PC-3 (cell line): ENCODE measurements around the gene ZMIZ1. TPM values are rescaled to one million over a fixed set of nuclear protein-coding genes. Genes with fewer than 3 reads are reported as not detected.

Experiments used
- ATAC-seq: fragments of 200-7000 bp; cut with Tn5 transposase; 2 replicates; pipeline ENCODE4 v1.9.1; 2020; ENCODE audit warnings: mild to moderate bottlenecking, moderate library complexity
- BruUV-seq: library from RNA; stranded (reverse); fragments of 400-500 nt; replicated peaks from 2 replicates; lab custom pipeline; 2021; lab: Mats Ljungman, UMichigan
- CTCF ChIA-PET: fragments of 300-600 bp; sonication (Branson Sonifier 250); formaldehyde crosslinking; loops from one replicate; lab custom pipeline; 2022; ENCODE audit warnings: antibody characterized with exemption; lab: Charles Lee
- POLR2A ChIA-PET: fragments of 300-600 bp; sonication (Branson Sonifier 250); formaldehyde crosslinking; loops from one replicate; lab custom pipeline; 2022; ENCODE audit warnings: antibody characterized with exemption; ENCODE audit not compliant: unreplicated experiment; lab: Charles Lee
- DNase-seq: peaks from one replicate; pipeline ENCODE4 v3.0.0-alpha.2; 2015
- H2AFZ ChIP-seq: fragments of 300-600 bp; sonication (generic); 2 replicates; pipeline ENCODE4 v1.6.0; 2016; ENCODE audit warnings: antibody characterized with exemption, low read length
- H3F3A ChIP-seq: fragments of 300-600 bp; sonication (generic); one replicate; pipeline ENCODE4 v1.6.0; 2017; ENCODE audit warnings: antibody characterized with exemption, low read length, control low read depth, mild to moderate bottlenecking; ENCODE audit not compliant: unreplicated experiment
- H3K27ac ChIP-seq: fragments of 300-600 bp; sonication (generic); 2 replicates; pipeline ENCODE4 v1.5.1; 2016; ENCODE audit warnings: mild to moderate bottlenecking, low read length
- H3K27me3 ChIP-seq: fragments of 300-600 bp; sonication (generic); 2 replicates; pipeline ENCODE4 v1.6.1; 2016; ENCODE audit warnings: low read length, mixed read lengths
- H3K36me3 ChIP-seq: fragments of 300-600 bp; sonication (generic); 2 replicates; pipeline ENCODE4 v1.6.1; 2016; ENCODE audit warnings: low read depth, mixed run types, low read length, mixed read lengths
- H3K4me1 ChIP-seq: fragments of 300-600 bp; sonication (generic); 2 replicates; pipeline ENCODE4 v1.5.1; 2016; ENCODE audit warnings: low read length; ENCODE audit not compliant: insufficient read depth
- H3K4me2 ChIP-seq: fragments of 300-600 bp; sonication (generic); 2 replicates; pipeline ENCODE4 v1.6.0; 2016; ENCODE audit warnings: low read length
- H3K4me3 ChIP-seq: fragments of 300-600 bp; sonication (generic); 2 replicates; pipeline ENCODE4 v1.5.1; 2016; ENCODE audit warnings: mild to moderate bottlenecking, low read length, mixed read lengths
- H3K79me2 ChIP-seq: fragments of 300-600 bp; sonication (generic); 2 replicates; pipeline ENCODE4 v1.6.1; 2017; ENCODE audit warnings: low read length, mixed read lengths
- H3K9ac ChIP-seq: fragments of 300-600 bp; sonication (generic); 2 replicates; pipeline ENCODE4 v1.6.0; 2016; ENCODE audit warnings: mild to moderate bottlenecking, low read length
- H3K9me2 ChIP-seq: fragments of 300-600 bp; sonication (generic); replicated peaks from 2 replicates; pipeline ENCODE4 v1.6.1; 2016; ENCODE audit warnings: mixed run types, low read length, mixed read lengths
- H3K9me3 ChIP-seq: fragments of 300-600 bp; sonication (generic); 2 replicates; pipeline ENCODE4 v1.6.1; 2016; ENCODE audit warnings: low read length, mixed read lengths
- H4K20me1 ChIP-seq: fragments of 300-600 bp; sonication (generic); 2 replicates; pipeline ENCODE4 v1.6.1; 2016; ENCODE audit warnings: low read length, mixed read lengths
- EZH2 ChIP-seq: fragments of 300-600 bp; sonication (generic); IDR thresholded peaks from one replicate; pipeline ENCODE4 v1.6.1; 2017; ENCODE audit warnings: antibody characterized with exemption, mild to moderate bottlenecking, low read length; ENCODE audit not compliant: unreplicated experiment
- EZH2phosphoT487 ChIP-seq: fragments of 300-600 bp; sonication (generic); IDR thresholded peaks from 2 replicates; pipeline ENCODE4 v1.6.1; 2018; ENCODE audit warnings: mild to moderate bottlenecking, antibody characterized with exemption, low read length, borderline replicate concordance
- intact Hi-C: fragments of 100-400 bp; cut with micrococcal nuclease; formaldehyde crosslinking; loops from 2 replicates; pipeline ENCODE4 v1.9.0; 2023
- total RNA-seq: library from RNA; depleted of rRNA; stranded (reverse); fragments of >200 nt; gene quantifications from 2 replicates; pipeline ENCODE4 v1.2.3, GENCODE V29; 2014
- TF ChIP-seq, protein P1 (sequence below): fragments of 300-600 bp; sonication (generic); conservative IDR thresholded peaks from 2 replicates; pipeline ENCODE4 v1.5.1; 2017; ENCODE audit warnings: antibody characterized with exemption, low read depth, mild to moderate bottlenecking, low read length

Gene ZMIZ1
- total RNA-seq, 1 experiment from 2014 or later, result 55.4 TPM

GRCh38 chr10:79092292-79092896 is 23.6 kb downstream of the ZMIZ1 start:
- ChIA-PET CTCF (no interaction called here), POLR2A (no interaction called here)
- BruUV-seq, result no TSS peak
- no peaks in the 10 kb centered on the region for H3K9me2 ChIP-seq
- no peak overlapping the region for H2AFZ ChIP-seq
- peaks cover 20% of the 10 kb centered on the region for H3K4me1 ChIP-seq
- no peaks in the 10 kb centered on the region for H3K27me3 ChIP-seq
- no peak overlapping the region for H3K4me2 ChIP-seq
- DNase-seq (no peak), ATAC-seq (no peak)
- no peak overlapping the region for H3K27ac ChIP-seq
- no peak overlapping the region for H3K4me3 ChIP-seq
- TF ChIP-seq, protein P1, sequence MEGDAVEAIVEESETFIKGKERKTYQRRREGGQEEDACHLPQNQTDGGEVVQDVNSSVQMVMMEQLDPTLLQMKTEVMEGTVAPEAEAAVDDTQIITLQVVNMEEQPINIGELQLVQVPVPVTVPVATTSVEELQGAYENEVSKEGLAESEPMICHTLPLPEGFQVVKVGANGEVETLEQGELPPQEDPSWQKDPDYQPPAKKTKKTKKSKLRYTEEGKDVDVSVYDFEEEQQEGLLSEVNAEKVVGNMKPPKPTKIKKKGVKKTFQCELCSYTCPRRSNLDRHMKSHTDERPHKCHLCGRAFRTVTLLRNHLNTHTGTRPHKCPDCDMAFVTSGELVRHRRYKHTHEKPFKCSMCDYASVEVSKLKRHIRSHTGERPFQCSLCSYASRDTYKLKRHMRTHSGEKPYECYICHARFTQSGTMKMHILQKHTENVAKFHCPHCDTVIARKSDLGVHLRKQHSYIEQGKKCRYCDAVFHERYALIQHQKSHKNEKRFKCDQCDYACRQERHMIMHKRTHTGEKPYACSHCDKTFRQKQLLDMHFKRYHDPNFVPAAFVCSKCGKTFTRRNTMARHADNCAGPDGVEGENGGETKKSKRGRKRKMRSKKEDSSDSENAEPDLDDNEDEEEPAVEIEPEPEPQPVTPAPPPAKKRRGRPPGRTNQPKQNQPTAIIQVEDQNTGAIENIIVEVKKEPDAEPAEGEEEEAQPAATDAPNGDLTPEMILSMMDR, result no peak
- TF ChIP-seq EZH2, result no peak
- no peak for TF ChIP-seq EZH2phosphoT487
- no peaks in the 10 kb centered on the region for H3F3A ChIP-seq
- peaks cover 93% of the 10 kb centered on the region for H3K79me2 ChIP-seq
- H3K9me3 ChIP-seq, result no peaks in the 10 kb centered on the region
- H3K9ac ChIP-seq, result no peak overlapping the region
- H4K20me1 ChIP-seq, result peaks cover 66% of the 10 kb centered on the region
- intact Hi-C loops, result no loop called here
- no peaks in the 10 kb centered on the region for H3K36me3 ChIP-seq

GRCh38 chr10:79093658-79094411 is 25.1 kb downstream of the ZMIZ1 start:
- no peaks in the 10 kb centered on the region for H3K9me2 ChIP-seq
- H3K9ac ChIP-seq, result no peak overlapping the region; the same call in 1 of the 2 replicates
- H3K79me2 ChIP-seq, result peaks cover 93% of the 10 kb centered on the region
- intact Hi-C loops, result no loop called here
- peak overlapping the region; percentile 1; the same call in 1 of the 2 replicates for H3K4me2 ChIP-seq
- H3F3A ChIP-seq, result no peaks in the 10 kb centered on the region
- H4K20me1 ChIP-seq, result peaks cover 65% of the 10 kb centered on the region
- BruUV-seq, result no TSS peak
- no peaks in the 10 kb centered on the region for H3K36me3 ChIP-seq
- no peak overlapping the region for H3K4me3 ChIP-seq
- TF ChIP-seq EZH2phosphoT487 (no peak), EZH2 (no peak)
- TF ChIP-seq, protein P1, result no peak
- no peaks in the 10 kb centered on the region for H3K27me3 ChIP-seq
- ATAC-seq (peak; percentile 49), DNase-seq (peak; percentile 90)
- no peaks in the 10 kb centered on the region for H3K9me3 ChIP-seq
- H3K27ac ChIP-seq, result peak overlapping the region; percentile 21
- H2AFZ ChIP-seq, result no peak overlapping the region
- H3K4me1 ChIP-seq, result peaks cover 20% of the 10 kb centered on the region
- POLR2A ChIA-PET, result no interaction called here
- CTCF ChIA-PET, result no interaction called here
